Activated CD8-positive, alpha-beta T cell treated with anti-CD3 and anti-CD28 coated beads for 36 hours (primary cell): Measurements from ENCODE around the gene SLC44A5. TPM values are rescaled to one million over a fixed set of nuclear protein-coding genes. Genes with fewer than 3 reads are reported as not detected.

ENCODE experiments used
- ATAC-seq: fragments of 200-7000 bp; cut with Tn5 transposase; one replicate; pipeline ENCODE4 v1.10.0; 2021; ENCODE audit warnings: mild to moderate bottlenecking, moderate library complexity
- CTCF ChIA-PET: fragments of 350-600 bp; sonication (Branson Sonifier 250); formaldehyde crosslinking; loops from one replicate; lab custom pipeline; 2021; ENCODE audit warnings: antibody characterized with exemption; lab: Charles Lee
- POLR2A ChIA-PET: fragments of 350-600 bp; sonication (Branson Sonifier 250); formaldehyde crosslinking; loops from one replicate; lab custom pipeline; 2021; ENCODE audit warnings: antibody characterized with exemption; lab: Charles Lee
- DNase-seq: peaks from one replicate; pipeline ENCODE4 v3.0.0-alpha.2; 2020
- H3K27ac Mint-ChIP-seq: one replicate; pipeline ENCODE4 v1.8.0; 2021; ENCODE audit warnings: mild to moderate bottlenecking, mixed read lengths
- H3K27me3 Mint-ChIP-seq: one replicate; pipeline ENCODE4 v1.8.0; 2021; ENCODE audit warnings: mixed read lengths
- H3K36me3 Mint-ChIP-seq: one replicate; pipeline ENCODE4 v1.8.0; 2021; ENCODE audit warnings: low read depth, mixed read lengths
- H3K4me1 Mint-ChIP-seq: one replicate; pipeline ENCODE4 v1.8.0; 2021; ENCODE audit warnings: low read depth, mixed read lengths
- H3K4me3 Mint-ChIP-seq: one replicate; pipeline ENCODE4 v1.8.0; 2021; ENCODE audit warnings: mild to moderate bottlenecking, moderate library complexity, mixed read lengths
- H3K9me3 Mint-ChIP-seq: one replicate; pipeline ENCODE4 v1.8.0; 2021; ENCODE audit warnings: mixed read lengths
- CTCF ChIP-seq: fragments of 200-600 bp; IDR thresholded peaks from one replicate; pipeline ENCODE4 v1.8.0; 2022; ENCODE audit warnings: antibody characterized with exemption, mild to moderate bottlenecking
- intact Hi-C: fragments of 100-400 bp; cut with micrococcal nuclease; formaldehyde crosslinking; loops from one replicate; pipeline ENCODE4 v1.10.0; 2022
- total RNA-seq, 2 experiments: library from RNA; stranded (reverse); gene quantifications; one replicate each; pipeline ENCODE4 v1.2.3, GENCODE V29; 2021

SLC44A5 gene
- total RNA-seq, 2 experiments from 2014 or later, result 0.11 to 0.22 TPM

- H3K4me3 Mint-ChIP-seq, result no peak overlapping the region
- POLR2A ChIA-PET, result no interaction called here
- no peaks in the 10 kb centered on the region for H3K36me3 Mint-ChIP-seq
- H3K27me3 Mint-ChIP-seq, result no peaks in the 10 kb centered on the region
- H3K9me3 Mint-ChIP-seq, result no peaks in the 10 kb centered on the region
- TF ChIP-seq CTCF, result peak; percentile 57
- H3K4me1 Mint-ChIP-seq, result no peaks in the 10 kb centered on the region
- peak; percentile 72 for ATAC-seq
- intact Hi-C loops, result no loop called here
- no peak for DNase-seq
- no peak overlapping the region for H3K27ac Mint-ChIP-seq
- CTCF ChIA-PET, result interaction anchor here (0.6 to 2.1 kb wide), 13 partner anchors 10 to 461 kb away, joined by 3 to 15 read pairs (median 3); no protein-coding TSS in a partner anchor
These were observed 377.5 kb downstream of the SLC44A5 start for GRCh38 chr1:75233302-75233929.

DNA sequence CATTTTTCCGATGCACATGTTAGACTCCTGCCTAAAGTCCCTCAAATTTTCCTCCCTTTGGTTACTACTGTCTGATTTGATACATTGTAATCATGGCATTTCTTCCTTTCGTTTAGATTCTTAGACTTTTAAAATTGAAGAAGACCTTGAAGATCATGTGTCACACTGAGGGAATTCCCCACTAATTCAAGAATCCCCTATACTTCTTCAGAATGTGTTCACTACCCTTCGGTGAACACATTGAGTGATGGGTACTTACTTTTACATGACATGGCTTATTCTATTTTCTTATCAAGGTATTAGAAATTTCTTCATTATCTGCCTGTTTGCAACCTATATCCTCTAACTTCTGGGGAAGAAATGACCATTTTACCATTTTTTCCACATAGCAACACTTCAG is 390.8 kb downstream of the SLC44A5 start:
- Mint-ChIP-seq H3K9me3 (peaks cover 1% of the 10 kb centered on the region), H3K4me3 (no peak overlapping the region), H3K27ac (no peak overlapping the region), H3K36me3 (no peaks in the 10 kb centered on the region), H3K4me1 (no peaks in the 10 kb centered on the region), H3K27me3 (peaks cover 1% of the 10 kb centered on the region)
- DNase-seq, result no peak
- no peak for ATAC-seq
- POLR2A ChIA-PET, result no interaction called here
- TF ChIP-seq CTCF, result no peak
- intact Hi-C loops, result no loop called here
- CTCF ChIA-PET, result interaction anchor here (0.6 kb wide), 1 partner anchor 13 kb away, joined by 3 read pairs; no protein-coding TSS in a partner anchor

GRCh38 chr1:75214017-75214416 is 396.9 kb downstream of the SLC44A5 start:
- CTCF ChIA-PET, result no interaction called here
- POLR2A ChIA-PET, result no interaction called here
- no peak overlapping the region for H3K27ac Mint-ChIP-seq
- no peak overlapping the region for H3K4me3 Mint-ChIP-seq
- no peaks in the 10 kb centered on the region for H3K27me3 Mint-ChIP-seq
- DNase-seq (no peak), ATAC-seq (no peak)
- no peaks in the 10 kb centered on the region for H3K36me3 Mint-ChIP-seq
- H3K9me3 Mint-ChIP-seq, result no peaks in the 10 kb centered on the region
- intact Hi-C loops, result no loop called here
- no peaks in the 10 kb centered on the region for H3K4me1 Mint-ChIP-seq
- TF ChIP-seq CTCF, result no peak

DNA sequence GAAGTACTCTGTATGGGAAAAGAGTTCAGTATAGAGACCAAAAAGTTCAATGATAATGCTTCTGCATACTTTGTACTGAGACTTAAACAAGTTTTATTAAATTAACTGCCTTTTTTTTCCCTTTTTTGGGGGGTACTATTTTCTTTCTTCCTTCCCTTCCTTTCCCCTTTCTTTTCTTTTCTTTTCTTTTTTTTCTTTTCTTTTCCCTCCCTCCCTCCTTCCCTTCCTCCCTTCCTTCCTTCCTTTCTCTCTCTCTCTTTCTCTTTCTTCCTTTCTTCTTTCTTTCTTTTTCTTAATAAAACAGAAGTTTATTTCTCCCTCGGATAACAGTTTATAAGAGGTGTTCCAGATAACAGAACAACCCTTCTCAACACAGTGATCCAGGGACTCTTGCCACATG is 399.3 kb downstream of the SLC44A5 start:
- no peaks in the 10 kb centered on the region for H3K27me3 Mint-ChIP-seq
- H3K4me1 Mint-ChIP-seq, result no peaks in the 10 kb centered on the region
- no peak overlapping the region for H3K27ac Mint-ChIP-seq
- ChIA-PET POLR2A (interaction anchor here (0.6 kb wide), 1 partner anchor 247 kb away, joined by 3 read pairs; no protein-coding TSS in a partner anchor), CTCF (no interaction called here)
- no peaks in the 10 kb centered on the region for H3K36me3 Mint-ChIP-seq
- intact Hi-C loops, result no loop called here
- no peak overlapping the region for H3K4me3 Mint-ChIP-seq
- DNase-seq, result no peak
- no peak for TF ChIP-seq CTCF
- ATAC-seq, result no peak
- H3K9me3 Mint-ChIP-seq, result no peaks in the 10 kb centered on the region

DNA sequence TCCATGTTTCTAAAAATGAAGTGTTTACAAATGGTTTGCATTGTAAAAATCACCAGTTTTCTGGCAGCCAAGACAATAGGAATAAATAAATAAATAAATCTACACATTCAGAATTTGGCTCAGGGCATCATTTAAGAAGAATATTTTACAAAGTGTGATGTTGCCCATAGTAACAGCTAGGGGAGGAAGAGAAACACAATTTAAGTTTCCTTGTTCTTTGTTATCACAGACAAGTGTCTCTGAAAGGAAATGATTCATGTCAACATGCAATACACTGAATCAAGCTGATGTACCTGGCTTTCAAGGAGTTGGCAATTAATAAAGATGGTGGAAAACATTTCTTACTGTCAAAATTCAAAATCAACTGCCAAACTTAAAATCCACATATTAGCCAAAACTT is 402.1 kb downstream of the SLC44A5 start:
- no peaks in the 10 kb centered on the region for H3K27me3 Mint-ChIP-seq
- POLR2A ChIA-PET, result no interaction called here
- H3K9me3 Mint-ChIP-seq, result no peaks in the 10 kb centered on the region
- CTCF ChIA-PET, result no interaction called here
- ATAC-seq (no peak), DNase-seq (no peak)
- no peaks in the 10 kb centered on the region for H3K4me1 Mint-ChIP-seq
- TF ChIP-seq CTCF, result no peak
- H3K27ac Mint-ChIP-seq, result no peak overlapping the region
- no peak overlapping the region for H3K4me3 Mint-ChIP-seq
- H3K36me3 Mint-ChIP-seq, result no peaks in the 10 kb centered on the region
- intact Hi-C loops, result no loop called here
